Caco-2 (cell line): ENCODE measurements around the gene CEP57L1. TPM values are rescaled to one million over a fixed set of nuclear protein-coding genes. Genes with fewer than 3 reads are reported as not detected.

Source experiments
- BruUV-seq: library from RNA; stranded (reverse); fragments of 400-500 nt; replicated peaks from 2 replicates; lab custom pipeline; 2021; lab: Mats Ljungman, UMichigan
- CTCF ChIA-PET: fragments of 300-600 bp; sonication (Branson Sonifier 250); formaldehyde crosslinking; loops from one replicate; lab custom pipeline; 2022; ENCODE audit warnings: antibody characterized with exemption; lab: Charles Lee
- POLR2A ChIA-PET: fragments of 300-600 bp; sonication (Branson Sonifier 250); formaldehyde crosslinking; loops from one replicate; lab custom pipeline; 2022; ENCODE audit warnings: antibody characterized with exemption; lab: Charles Lee
- DNase-seq, 2 experiments: peaks; one replicate each; pipeline versions ENCODE4 v3.0.0 to v3.0.0-alpha.2; 2020 to 2022
- H3K27me3 ChIP-seq: replicated peaks from 2 replicates; pipeline ENCODE4 v1.6.0; 2011; ENCODE audit warnings: low read length; ENCODE audit not compliant: control insufficient read depth, insufficient read depth
- H3K36me3 ChIP-seq: 2 replicates; pipeline ENCODE4 v1.5.1; 2011; ENCODE audit warnings: low read length; ENCODE audit not compliant: control insufficient read depth, insufficient read depth
- H3K4me1 ChIP-seq: fragments of 250-450 bp; sonication (Bioruptor Pico); 2 replicates; pipeline ENCODE4 v1.5.1; 2020; ENCODE audit warnings: mild to moderate bottlenecking
- H3K4me3 ChIP-seq: 2 replicates; pipeline ENCODE4 v1.5.1; 2011; ENCODE audit warnings: low read depth, mild to moderate bottlenecking, control low read depth, low read length
- H3K9me3 ChIP-seq: fragments of 250-450 bp; sonication (Bioruptor Pico); 2 replicates; pipeline ENCODE4 v1.5.1; 2020; ENCODE audit warnings: mild to moderate bottlenecking, moderate library complexity
- H3K27ac Mint-ChIP-seq: one replicate; pipeline ENCODE4 v1.8.0; 2022; ENCODE audit warnings: mixed read lengths; ENCODE audit not compliant: unreplicated experiment
- H3K27me3 Mint-ChIP-seq: one replicate; pipeline ENCODE4 v1.8.0; 2022; ENCODE audit warnings: mixed read lengths; ENCODE audit not compliant: insufficient read depth, unreplicated experiment
- H3K36me3 Mint-ChIP-seq: one replicate; pipeline ENCODE4 v1.8.0; 2022; ENCODE audit warnings: mild to moderate bottlenecking, mixed read lengths; ENCODE audit not compliant: insufficient read depth, unreplicated experiment
- H3K4me1 Mint-ChIP-seq: one replicate; pipeline ENCODE4 v1.8.0; 2022; ENCODE audit warnings: low read depth, mixed read lengths; ENCODE audit not compliant: unreplicated experiment
- H3K4me3 Mint-ChIP-seq: one replicate; pipeline ENCODE4 v1.8.0; 2022; ENCODE audit warnings: mild to moderate bottlenecking, moderate library complexity, mixed read lengths; ENCODE audit not compliant: unreplicated experiment
- H3K9me3 Mint-ChIP-seq: one replicate; pipeline ENCODE4 v1.8.0; 2022; ENCODE audit warnings: mixed read lengths; ENCODE audit not compliant: unreplicated experiment
- intact Hi-C: fragments of 100-400 bp; cut with micrococcal nuclease; formaldehyde crosslinking; loops from one replicate; pipeline ENCODE4 v1.10.0; 2022; ENCODE audit not compliant: unreplicated experiment
- total RNA-seq: library from RNA; stranded (reverse); gene quantifications from 2 replicates; pipeline ENCODE4 v1.2.3, GENCODE V29; 2022
- TF ChIP-seq, protein P1 (sequence below), 2 experiments: fragments of 200-600 bp in 1 of 2; IDR thresholded peaks; 1 replicate in 1 of 2; 2 replicates in 1 of 2; pipeline versions ENCODE4 v1.5.1 to v1.8.0; 2011 to 2022; ENCODE audit warnings: antibody characterized with exemption in 1 of 2, control low read depth in 1 of 2, inconsistent platforms in 1 of 2, low read depth in 1 of 2, low read length in 1 of 2, mild to moderate bottlenecking in 1 of 2, moderate library complexity in 1 of 2; ENCODE audit not compliant: insufficient read depth in 1 of 2, severe bottlenecking in 1 of 2, unreplicated experiment in 1 of 2

CEP57L1 gene
- total RNA-seq, 1 experiment from 2014 or later, result 12.7 TPM

- Histone ChIP-seq H3K4me3 (no peak overlapping the region), H3K9me3 (no peaks in the 10 kb centered on the region), H3K27me3 (no peaks in the 10 kb centered on the region), H3K36me3 (no peaks in the 10 kb centered on the region), H3K4me1 (peaks cover 7% of the 10 kb centered on the region; the same call in 1 of the 2 replicates)
- DNase-seq, result no peak
- no peaks in the 10 kb centered on the region for H3K27me3 Mint-ChIP-seq
- ChIA-PET POLR2A (no interaction called here), CTCF (no interaction called here)
- intact Hi-C loops, result loop anchor here (5.0 kb wide), 1 partner anchor 360 kb away; no protein-coding TSS in a partner anchor
- TF ChIP-seq, protein P1, sequence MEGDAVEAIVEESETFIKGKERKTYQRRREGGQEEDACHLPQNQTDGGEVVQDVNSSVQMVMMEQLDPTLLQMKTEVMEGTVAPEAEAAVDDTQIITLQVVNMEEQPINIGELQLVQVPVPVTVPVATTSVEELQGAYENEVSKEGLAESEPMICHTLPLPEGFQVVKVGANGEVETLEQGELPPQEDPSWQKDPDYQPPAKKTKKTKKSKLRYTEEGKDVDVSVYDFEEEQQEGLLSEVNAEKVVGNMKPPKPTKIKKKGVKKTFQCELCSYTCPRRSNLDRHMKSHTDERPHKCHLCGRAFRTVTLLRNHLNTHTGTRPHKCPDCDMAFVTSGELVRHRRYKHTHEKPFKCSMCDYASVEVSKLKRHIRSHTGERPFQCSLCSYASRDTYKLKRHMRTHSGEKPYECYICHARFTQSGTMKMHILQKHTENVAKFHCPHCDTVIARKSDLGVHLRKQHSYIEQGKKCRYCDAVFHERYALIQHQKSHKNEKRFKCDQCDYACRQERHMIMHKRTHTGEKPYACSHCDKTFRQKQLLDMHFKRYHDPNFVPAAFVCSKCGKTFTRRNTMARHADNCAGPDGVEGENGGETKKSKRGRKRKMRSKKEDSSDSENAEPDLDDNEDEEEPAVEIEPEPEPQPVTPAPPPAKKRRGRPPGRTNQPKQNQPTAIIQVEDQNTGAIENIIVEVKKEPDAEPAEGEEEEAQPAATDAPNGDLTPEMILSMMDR (IDR thresholded peaks at IDR 0.05; ENCODE audit: insufficient read depth in 1 of 2, low read depth in 1 of 2, low read length in 1 of 2, severe bottlenecking in 1 of 2, unreplicated experiment in 1 of 2), result no peak
- no peaks in the 10 kb centered on the region for H3K9me3 Mint-ChIP-seq
- H3K4me3 Mint-ChIP-seq, result peak overlapping the region; percentile 97
- no TSS peak for BruUV-seq
- H3K27ac Mint-ChIP-seq, result no peak overlapping the region
- H3K36me3 Mint-ChIP-seq, result peaks cover 9% of the 10 kb centered on the region
- peaks cover 16% of the 10 kb centered on the region for H3K4me1 Mint-ChIP-seq
Observed at GRCh38 chr6:109092074-109092473, 3.2 kb upstream of the CEP57L1 start.

DNA sequence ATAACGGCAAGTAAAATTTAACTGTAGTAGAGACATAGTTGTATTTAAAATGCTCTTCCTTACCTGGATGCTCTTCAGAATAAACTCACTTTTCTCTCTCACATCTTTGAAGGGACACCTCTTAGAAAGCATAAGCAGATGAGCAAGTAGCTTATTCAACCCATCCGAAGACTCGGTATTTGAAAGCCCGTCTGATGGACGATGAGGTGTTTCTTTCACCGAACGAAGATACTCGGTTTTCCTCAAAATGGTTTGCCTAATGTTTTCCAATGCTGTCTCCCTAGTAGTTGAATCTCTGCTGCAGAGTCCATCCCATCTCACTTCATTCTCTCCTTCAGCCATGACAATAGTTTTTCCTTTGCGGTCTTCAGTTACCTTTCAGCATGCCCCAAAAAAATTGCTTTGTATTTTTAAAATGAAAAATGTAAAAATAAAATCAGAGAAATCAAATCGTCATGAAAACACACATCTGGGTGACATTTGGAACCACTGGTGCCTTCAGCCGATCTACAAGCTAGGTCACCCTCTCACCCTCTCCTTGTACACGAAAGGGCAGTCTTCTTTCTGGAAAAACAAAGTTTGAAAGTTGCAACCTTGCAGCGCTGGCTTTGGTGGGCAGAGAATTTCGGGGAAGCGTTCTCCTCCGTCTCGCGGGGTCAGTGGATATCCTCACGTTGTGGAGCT is 1.4 kb upstream of the CEP57L1 start:
- Mint-ChIP-seq H3K27me3 (no peaks in the 10 kb centered on the region), H3K4me1 (peaks cover 15% of the 10 kb centered on the region), H3K36me3 (peaks cover 9% of the 10 kb centered on the region), H3K4me3 (peak overlapping the region; percentile 97), H3K9me3 (no peaks in the 10 kb centered on the region), H3K27ac (peak overlapping the region; percentile 100)
- TF ChIP-seq, protein P1 (IDR thresholded peaks at IDR 0.05; ENCODE audit: insufficient read depth in 1 of 2, low read depth in 1 of 2, low read length in 1 of 2, severe bottlenecking in 1 of 2, unreplicated experiment in 1 of 2), result no peak
- H3K4me1 ChIP-seq, result peaks cover 7% of the 10 kb centered on the region; the same call in 1 of the 2 replicates
- POLR2A ChIA-PET, result interaction anchor here (0.5 to 1.9 kb wide), 14 partner anchors 22 to 1722 kb away, joined by 3 to 18 read pairs (median 5); partner anchors contain the start of genes ARMC2, CD164, CDK19 and FOXO3
- H3K9me3 ChIP-seq, result no peaks in the 10 kb centered on the region
- H3K4me3 ChIP-seq, result peak overlapping the region; percentile 63
- intact Hi-C loops, result loop anchor here (1.0 to 5.0 kb wide), 3 partner anchors 289 to 535 kb away; no protein-coding TSS in a partner anchor
- DNase-seq, result no peak
- H3K36me3 ChIP-seq, result no peaks in the 10 kb centered on the region
- TSS peak; percentile 34 for BruUV-seq
- no peaks in the 10 kb centered on the region for H3K27me3 ChIP-seq
- CTCF ChIA-PET, result interaction anchor here (0.6 to 2.7 kb wide), 7 partner anchors 22 to 536 kb away, joined by 3 to 13 read pairs (median 4); partner anchors contain the start of genes CD164 and FOXO3

- no peaks in the 10 kb centered on the region for H3K9me3 Mint-ChIP-seq
- peaks cover 7% of the 10 kb centered on the region; the same call in 1 of the 2 replicates for H3K4me1 ChIP-seq
- ChIA-PET CTCF (interaction anchor here (0.6 to 2.7 kb wide), 9 partner anchors 23 to 536 kb away, joined by 3 to 13 read pairs (median 4); partner anchors contain the start of genes CD164 and FOXO3), POLR2A (interaction anchor here (0.5 to 1.9 kb wide), 20 partner anchors 16 to 1721 kb away, joined by 3 to 18 read pairs (median 4); partner anchors contain the start of genes ARMC2, CD164, CDK19 and FOXO3)
- H3K4me1 Mint-ChIP-seq, result peaks cover 15% of the 10 kb centered on the region
- no peaks in the 10 kb centered on the region for H3K27me3 ChIP-seq
- BruUV-seq, result no TSS peak
- TF ChIP-seq, protein P1 (IDR thresholded peaks at IDR 0.05; ENCODE audit: insufficient read depth in 1 of 2, low read depth in 1 of 2, low read length in 1 of 2, severe bottlenecking in 1 of 2, unreplicated experiment in 1 of 2), result no peak
- intact Hi-C loops, result loop anchor here (1.0 to 5.0 kb wide), 4 partner anchors 78 to 536 kb away; no protein-coding TSS in a partner anchor
- H3K27ac Mint-ChIP-seq, result peak within 1 kb of the TSS; percentile 100
- H3K36me3 Mint-ChIP-seq, result peaks cover 9% of the 10 kb centered on the region
- H3K36me3 ChIP-seq, result no peaks in the 10 kb centered on the region
- peak; percentile 92 for DNase-seq
- H3K27me3 Mint-ChIP-seq, result no peaks in the 10 kb centered on the region
- H3K9me3 ChIP-seq, result no peaks in the 10 kb centered on the region
- peak within 1 kb of the TSS; percentile 97 for H3K4me3 Mint-ChIP-seq
- peak within 1 kb of the TSS; percentile 63 for H3K4me3 ChIP-seq
Observed at GRCh38 chr6:109094416-109095035, 781 bp upstream of the CEP57L1 start, which contains the start of gene SESN1. TSS of gene SESN1 (minus strand) at chr6:109094846. CDS start at chr6:109094073, 773 bp downstream.
